ENCODE data around the gene PDZD4.

PDZD4 gene

GRCh38 chrX:153797415-153798015 is 32.8 kb downstream of the PDZD4 start:
- in situ Hi-C loops (cut with HindIII; ENCODE audit: low sequenced_read_pairs): no loop called here
- H3K4me3 ChIP-seq (ENCODE audit: low read depth, low read length): no peak overlapping the region
- TF ChIP-seq CTCF (IDR thresholded peaks at IDR 0.05; ENCODE audit: low read depth, low read length): no peak
- no peak for DNase-seq (ENCODE audit: low read depth, low spot score)

DNA sequence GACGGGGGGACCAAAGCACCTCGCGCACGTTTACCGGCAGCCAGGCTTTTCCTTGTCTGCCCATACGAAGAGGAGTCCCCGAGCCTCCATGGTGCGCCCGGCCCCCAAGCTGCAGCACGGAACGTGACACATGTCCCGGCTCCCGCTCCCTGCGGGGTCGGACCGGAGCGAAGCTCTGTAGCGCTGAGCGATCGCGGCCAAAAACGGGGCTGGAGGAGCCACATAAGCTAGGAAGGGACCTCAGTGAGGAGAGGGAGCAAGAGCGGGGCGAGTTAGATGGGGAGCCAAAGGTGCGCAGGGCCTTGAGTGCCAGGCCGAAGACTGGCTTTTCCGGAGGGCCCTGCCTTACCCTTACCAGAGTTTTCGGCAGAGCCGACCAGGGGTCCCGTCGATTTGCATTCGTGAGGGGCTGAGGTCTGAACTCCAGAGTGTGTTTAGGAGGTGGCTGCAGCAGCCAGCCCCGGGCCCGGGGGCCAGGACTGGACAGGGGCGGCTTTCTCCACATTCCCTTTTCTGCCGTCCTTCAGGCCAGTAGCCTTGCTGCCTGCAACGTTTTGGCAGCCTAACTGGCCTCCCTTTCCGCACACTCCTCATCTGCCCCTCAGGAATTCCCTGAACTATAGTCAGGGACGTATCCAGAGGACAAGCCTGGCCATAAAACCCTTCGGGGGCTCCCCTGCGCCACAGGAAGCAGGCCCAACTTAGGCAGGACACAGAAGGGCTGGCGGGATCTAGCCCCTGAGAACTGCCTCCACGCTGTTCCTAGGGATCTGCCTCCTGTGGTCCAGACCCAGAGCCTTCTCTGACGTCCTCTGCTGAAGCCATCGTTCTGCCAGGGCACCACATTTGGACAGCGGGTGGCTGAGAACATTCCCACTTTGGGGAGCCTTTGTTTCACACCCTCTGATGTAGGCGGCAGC is 35.2 kb downstream of the PDZD4 start:
- in situ Hi-C loops (cut with HindIII; ENCODE audit: low sequenced_read_pairs): no loop called here
- H3K4me3 ChIP-seq (ENCODE audit: low read depth, low read length): peak overlapping the region; percentile 72
- DNase-seq (ENCODE audit: low read depth, low spot score): no peak

DNA sequence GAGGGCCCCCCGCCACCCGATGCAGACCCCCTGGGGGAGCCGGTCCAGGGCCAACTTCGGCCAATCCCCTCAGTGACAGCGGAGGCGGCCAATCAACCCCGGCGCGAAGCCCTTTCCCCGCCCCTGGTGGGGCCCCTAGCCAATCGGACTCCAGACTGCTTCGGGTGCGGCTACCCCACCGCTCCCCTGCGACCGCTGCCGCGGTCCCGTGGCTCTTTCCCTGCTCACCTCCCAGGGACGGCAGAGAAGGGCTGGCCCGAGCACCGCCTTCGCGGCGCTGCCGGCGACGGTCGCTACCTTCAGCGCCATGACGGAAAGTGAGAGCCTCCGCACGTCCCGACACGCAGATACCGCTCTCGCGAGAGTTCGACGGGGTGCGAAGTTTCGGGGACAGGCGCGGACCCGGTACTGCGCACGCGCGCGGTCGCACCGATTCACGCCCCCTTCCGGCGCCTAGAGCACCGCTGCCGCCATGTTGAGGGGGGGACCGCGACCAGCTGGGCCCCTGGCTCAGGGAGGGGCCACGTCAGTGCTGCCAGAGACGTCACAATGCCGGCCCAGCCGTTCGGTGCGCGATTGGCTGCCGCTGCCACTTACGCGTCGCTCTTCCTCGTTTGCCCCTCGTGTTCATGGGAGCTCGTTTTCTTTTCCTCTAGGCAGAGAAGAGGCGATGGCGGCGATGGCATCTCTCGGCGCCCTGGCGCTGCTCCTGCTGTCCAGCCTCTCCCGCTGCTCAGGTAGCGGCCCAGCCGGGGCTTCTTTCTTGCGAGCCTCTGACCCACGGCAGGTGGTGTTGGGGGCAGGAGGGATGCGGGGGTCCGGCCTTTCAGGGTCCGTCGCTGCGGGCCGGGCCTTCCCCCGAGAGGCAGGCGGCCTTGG is 36.1 kb downstream of the PDZD4 start, which contains the start of the genes IDH3G and SSR4:
Gene IDH3G, minus strand, starts transcription at position 358 of the 879 bp plus-strand sequence. Its CDS starts 49 bp downstream, at position 309.
Gene SSR4, plus strand, starts transcription at position 651 of the 879 bp plus-strand sequence. Its CDS starts 20 bp downstream, at position 671.
- in situ Hi-C loops (cut with HindIII; ENCODE audit: low sequenced_read_pairs): no loop called here
- TF ChIP-seq CTCF (IDR thresholded peaks at IDR 0.05; ENCODE audit: low read depth, low read length): no peak
- peak within 1 kb of the TSS; percentile 72 for H3K4me3 ChIP-seq (ENCODE audit: low read depth, low read length)
- peak; percentile 95 for DNase-seq (ENCODE audit: low read depth, low spot score)

More for the DNA sequence above, 35.2 kb downstream of the PDZD4 start:
- TF ChIP-seq CTCF (IDR thresholded peaks at IDR 0.05; ENCODE audit: low read depth, low read length): no peak

DNA sequence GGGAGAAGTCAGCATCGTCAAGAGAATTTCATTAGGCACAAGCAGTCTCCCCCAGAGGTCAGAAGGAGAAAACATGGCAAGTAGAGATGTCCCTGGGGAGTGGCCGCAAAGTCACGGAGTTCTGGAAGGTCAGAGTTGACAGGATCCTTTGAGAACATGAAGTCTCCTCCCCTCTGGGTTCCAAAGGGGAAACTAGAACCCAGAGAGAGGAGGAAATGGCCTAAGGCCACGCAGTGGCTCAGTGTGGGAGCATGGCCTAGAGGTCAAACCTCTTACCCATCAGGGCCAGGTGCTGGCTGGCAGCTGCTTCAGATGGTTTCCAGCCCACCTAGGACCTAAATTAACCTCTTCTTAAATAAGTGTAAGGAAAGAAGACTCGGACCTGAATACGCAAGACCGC is 37.1 kb downstream of the PDZD4 start:
- no peak for TF ChIP-seq CTCF (IDR thresholded peaks at IDR 0.05; ENCODE audit: low read depth, low read length)
- H3K4me3 ChIP-seq (ENCODE audit: low read depth, low read length): peak overlapping the region; percentile 72
- DNase-seq (ENCODE audit: low read depth, low spot score): no peak
- in situ Hi-C loops (cut with HindIII; ENCODE audit: low sequenced_read_pairs): no loop called here

DNA sequence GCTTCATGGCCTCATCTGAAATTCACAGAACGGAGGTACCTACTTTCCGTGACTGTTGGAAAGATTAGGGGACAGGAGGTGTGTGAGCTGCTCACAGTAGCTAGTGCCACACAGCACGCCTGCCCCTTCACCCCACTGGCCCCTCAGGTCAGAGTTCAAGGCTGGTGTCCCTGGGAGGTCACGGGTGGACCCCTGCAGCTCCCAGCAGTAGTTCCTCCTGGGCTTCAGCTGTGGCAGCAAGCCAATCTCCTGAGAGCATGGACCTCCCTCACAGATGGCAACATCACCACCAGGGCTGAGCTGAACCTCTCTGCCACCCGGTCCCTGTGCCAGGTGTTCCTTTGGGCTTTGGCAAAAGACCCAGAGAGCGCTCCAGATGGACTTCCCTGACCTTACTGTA is 38.0 kb downstream of the PDZD4 start:
- no peak for TF ChIP-seq CTCF (IDR thresholded peaks at IDR 0.05; ENCODE audit: low read depth, low read length)
- in situ Hi-C loops (cut with HindIII; ENCODE audit: low sequenced_read_pairs): no loop called here
- no peak for DNase-seq (ENCODE audit: low read depth, low spot score)
- no peak overlapping the region for H3K4me3 ChIP-seq (ENCODE audit: low read depth, low read length)
